Measurements from ENCODE around the gene SKI.

DNA sequence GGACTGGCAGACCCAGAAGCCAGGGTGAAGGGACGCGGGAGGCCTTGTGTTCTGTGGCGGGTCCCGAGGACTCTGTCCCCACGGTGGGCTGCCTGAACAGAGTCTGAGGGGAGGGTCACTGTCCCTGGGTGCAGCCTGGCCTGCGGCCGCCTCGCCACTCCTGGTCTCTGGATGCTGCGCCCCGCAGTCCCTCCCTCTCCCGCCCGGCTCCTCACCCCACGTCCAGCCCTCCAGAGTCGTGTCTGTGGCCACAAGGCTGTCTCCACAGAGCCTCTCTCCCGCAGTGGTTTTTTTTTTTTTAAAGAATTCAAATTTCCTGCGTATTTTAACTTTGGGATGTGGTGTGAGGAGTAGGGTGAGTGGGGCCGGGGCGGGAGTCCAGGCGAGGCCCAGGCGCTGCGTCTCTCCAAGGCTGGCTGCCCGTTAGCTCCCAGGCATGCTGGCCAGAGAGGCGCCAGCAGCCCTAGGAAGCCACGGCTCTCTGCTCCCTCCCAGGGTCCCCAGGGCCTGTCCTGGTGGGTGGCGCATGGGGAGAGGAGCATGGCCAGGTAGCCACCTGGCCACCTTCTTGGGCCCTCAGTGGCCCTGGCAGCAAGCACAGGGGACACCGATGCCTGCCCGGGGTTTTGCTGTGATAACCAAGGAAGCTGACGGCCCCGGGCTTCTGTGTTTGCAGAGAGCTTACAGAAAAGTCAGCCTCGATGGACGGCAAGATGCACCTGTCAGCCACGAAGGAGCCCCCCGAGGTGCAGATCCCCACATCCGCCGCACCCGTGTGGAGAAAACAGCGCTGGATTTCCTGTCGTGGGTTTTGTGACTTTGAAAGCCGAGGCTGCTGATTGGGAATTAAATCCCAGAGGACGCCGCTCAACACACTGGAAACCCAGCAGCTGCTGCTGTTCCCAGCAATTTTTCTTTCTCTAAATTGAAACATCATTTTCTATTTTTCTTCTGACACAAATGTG, 90.5 kb downstream of the SKI start:
- TF ChIP-seq CTCF (conservative IDR thresholded peaks at IDR 0.05; ENCODE audit: low read depth, low read length): no peak
- no peak for TF ChIP-seq BHLHE40 (IDR thresholded peaks at IDR 0.05; ENCODE audit: low read depth, low read length)
- no peak for TF ChIP-seq MAFK (IDR thresholded peaks at IDR 0.05; ENCODE audit: low read depth, low read length)
- TF ChIP-seq CHD1 (IDR thresholded peaks at IDR 0.05; ENCODE audit: low read depth, low read length): no peak
- TF ChIP-seq POLR2A (IDR thresholded peaks at IDR 0.05; ENCODE audit: low read depth, low read length): no peak
- TF ChIP-seq RAD21 (IDR thresholded peaks at IDR 0.05; ENCODE audit: low read length): no peak
- TF ChIP-seq SMC3 (IDR thresholded peaks at IDR 0.05; ENCODE audit: low read depth, low read length): no peak
- TF ChIP-seq, protein P1, sequence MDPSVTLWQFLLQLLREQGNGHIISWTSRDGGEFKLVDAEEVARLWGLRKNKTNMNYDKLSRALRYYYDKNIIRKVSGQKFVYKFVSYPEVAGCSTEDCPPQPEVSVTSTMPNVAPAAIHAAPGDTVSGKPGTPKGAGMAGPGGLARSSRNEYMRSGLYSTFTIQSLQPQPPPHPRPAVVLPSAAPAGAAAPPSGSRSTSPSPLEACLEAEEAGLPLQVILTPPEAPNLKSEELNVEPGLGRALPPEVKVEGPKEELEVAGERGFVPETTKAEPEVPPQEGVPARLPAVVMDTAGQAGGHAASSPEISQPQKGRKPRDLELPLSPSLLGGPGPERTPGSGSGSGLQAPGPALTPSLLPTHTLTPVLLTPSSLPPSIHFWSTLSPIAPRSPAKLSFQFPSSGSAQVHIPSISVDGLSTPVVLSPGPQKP (IDR thresholded peaks at IDR 0.05; ENCODE audit: borderline replicate concordance, low read depth, low read length): no peak
- TF ChIP-seq FOS (IDR thresholded peaks at IDR 0.05; ENCODE audit: low read depth, low read length): no peak
- TF ChIP-seq MXI1 (IDR thresholded peaks at IDR 0.05; ENCODE audit: borderline replicate concordance, low read depth, low read length): no peak
- TF ChIP-seq NFE2L2 (IDR thresholded peaks at IDR 0.05; ENCODE audit: low read depth, low read length): no peak
